ENCODE data around the gene VEZF1. TPM values are rescaled to one million over a fixed set of nuclear protein-coding genes. Genes with fewer than 3 reads are reported as not detected.

VEZF1 gene
- total and polyA plus RNA-seq, 2 experiments from 2014 or later: 20.9 to 57.3 TPM

- Histone ChIP-seq H2AFZ (no peak overlapping the region), H3K4me2 (peak overlapping the region; percentile 8), H3K27ac (peak overlapping the region; percentile 22), H3K4me3 (no peak overlapping the region), H3K27me3 (no peaks in the 10 kb centered on the region), H3K9me2 (replicated peaks; ENCODE audit: insufficient read depth) (no peaks in the 10 kb centered on the region), H4K20me1 (ENCODE audit: insufficient read depth, poor library complexity, severe bottlenecking) (peaks cover 3% of the 10 kb centered on the region), H3K36me3 (replicated peaks; ENCODE audit: insufficient read depth, low read depth) (no peaks in the 10 kb centered on the region), H3K9me3 (ENCODE audit: low read depth) (no peaks in the 10 kb centered on the region), H3K79me2 (peaks cover 46% of the 10 kb centered on the region), H3K4me1 (ENCODE audit: insufficient read depth) (peaks cover 41% of the 10 kb centered on the region)
- TF ChIP-seq, protein P1, sequence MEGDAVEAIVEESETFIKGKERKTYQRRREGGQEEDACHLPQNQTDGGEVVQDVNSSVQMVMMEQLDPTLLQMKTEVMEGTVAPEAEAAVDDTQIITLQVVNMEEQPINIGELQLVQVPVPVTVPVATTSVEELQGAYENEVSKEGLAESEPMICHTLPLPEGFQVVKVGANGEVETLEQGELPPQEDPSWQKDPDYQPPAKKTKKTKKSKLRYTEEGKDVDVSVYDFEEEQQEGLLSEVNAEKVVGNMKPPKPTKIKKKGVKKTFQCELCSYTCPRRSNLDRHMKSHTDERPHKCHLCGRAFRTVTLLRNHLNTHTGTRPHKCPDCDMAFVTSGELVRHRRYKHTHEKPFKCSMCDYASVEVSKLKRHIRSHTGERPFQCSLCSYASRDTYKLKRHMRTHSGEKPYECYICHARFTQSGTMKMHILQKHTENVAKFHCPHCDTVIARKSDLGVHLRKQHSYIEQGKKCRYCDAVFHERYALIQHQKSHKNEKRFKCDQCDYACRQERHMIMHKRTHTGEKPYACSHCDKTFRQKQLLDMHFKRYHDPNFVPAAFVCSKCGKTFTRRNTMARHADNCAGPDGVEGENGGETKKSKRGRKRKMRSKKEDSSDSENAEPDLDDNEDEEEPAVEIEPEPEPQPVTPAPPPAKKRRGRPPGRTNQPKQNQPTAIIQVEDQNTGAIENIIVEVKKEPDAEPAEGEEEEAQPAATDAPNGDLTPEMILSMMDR (IDR thresholded peaks at IDR 0.05; ENCODE audit: poor library complexity): no peak
- TF ChIP-seq EZH2 (IDR thresholded peaks at IDR 0.05; ENCODE audit: borderline replicate concordance) (no peak), EZH2phosphoT487 (IDR thresholded peaks at IDR 0.05; ENCODE audit: low read depth, severe bottlenecking, unreplicated experiment) (no peak)
- DNase-seq (ENCODE audit: low spot score): no peak
- 70% methylated on average over 7 of the region's 7 CpGs for WGBS (ENCODE audit: low lambda C conversion rate, missing lambda C conversion rate)
These were observed 61.4 kb downstream of the VEZF1 start for GRCh38 chr17:57926723-57927047.

- no peak overlapping the region for H3K27ac ChIP-seq
- no peaks in the 10 kb centered on the region for H3K9me3 ChIP-seq (ENCODE audit: low read depth)
- H4K20me1 ChIP-seq (ENCODE audit: insufficient read depth, poor library complexity, severe bottlenecking): peaks cover 3% of the 10 kb centered on the region
- peaks cover 39% of the 10 kb centered on the region for H3K79me2 ChIP-seq
- no peak overlapping the region for H3K4me3 ChIP-seq
- no peaks in the 10 kb centered on the region for H3K9me2 ChIP-seq (replicated peaks; ENCODE audit: insufficient read depth)
- no peaks in the 10 kb centered on the region for H3K36me3 ChIP-seq (replicated peaks; ENCODE audit: insufficient read depth, low read depth)
- no peaks in the 10 kb centered on the region for H3K27me3 ChIP-seq
- DNase-seq (ENCODE audit: low spot score): no peak
- TF ChIP-seq, protein P1 (IDR thresholded peaks at IDR 0.05; ENCODE audit: poor library complexity): no peak
- TF ChIP-seq EZH2phosphoT487 (IDR thresholded peaks at IDR 0.05; ENCODE audit: low read depth, severe bottlenecking, unreplicated experiment): no peak
- no peak for TF ChIP-seq EZH2 (IDR thresholded peaks at IDR 0.05; ENCODE audit: borderline replicate concordance)
- no peak overlapping the region for H3K4me2 ChIP-seq
- 74% methylated on average over 9 of the region's 9 CpGs for WGBS (ENCODE audit: low lambda C conversion rate, missing lambda C conversion rate)
- H2AFZ ChIP-seq: no peak overlapping the region
- H3K4me1 ChIP-seq (ENCODE audit: insufficient read depth): peaks cover 48% of the 10 kb centered on the region
These were observed 62.6 kb downstream of the VEZF1 start for GRCh38 chr17:57925361-57925990.

- 91% methylated on average over 4 of the region's 4 CpGs for WGBS (ENCODE audit: low lambda C conversion rate, missing lambda C conversion rate)
- H2AFZ ChIP-seq: no peak overlapping the region
- no peaks in the 10 kb centered on the region for H3K9me3 ChIP-seq (ENCODE audit: low read depth)
- TF ChIP-seq, protein P1 (IDR thresholded peaks at IDR 0.05; ENCODE audit: poor library complexity): no peak
- TF ChIP-seq EZH2 (IDR thresholded peaks at IDR 0.05; ENCODE audit: borderline replicate concordance): no peak
- TF ChIP-seq EZH2phosphoT487 (IDR thresholded peaks at IDR 0.05; ENCODE audit: low read depth, severe bottlenecking, unreplicated experiment): no peak
- H3K36me3 ChIP-seq (replicated peaks; ENCODE audit: insufficient read depth, low read depth): no peaks in the 10 kb centered on the region
- no peak overlapping the region for H3K4me3 ChIP-seq
- H3K27ac ChIP-seq: no peak overlapping the region
- H3K4me1 ChIP-seq (ENCODE audit: insufficient read depth): peaks cover 48% of the 10 kb centered on the region
- H3K9me2 ChIP-seq (replicated peaks; ENCODE audit: insufficient read depth): no peaks in the 10 kb centered on the region
- no peak overlapping the region for H3K4me2 ChIP-seq
- H3K27me3 ChIP-seq: no peaks in the 10 kb centered on the region
- peaks cover 40% of the 10 kb centered on the region for H3K79me2 ChIP-seq
- DNase-seq (ENCODE audit: low spot score): no peak
- peaks cover 3% of the 10 kb centered on the region for H4K20me1 ChIP-seq (ENCODE audit: insufficient read depth, poor library complexity, severe bottlenecking)
These were observed 63.4 kb downstream of the VEZF1 start for GRCh38 chr17:57924677-57925076.

Small RNA genes within 50 kb of the gene (small RNA-seq; reads per million reads assigned to genes)
- not detected for gene AC015813.4

Other genes starting within 250 kb of the VEZF1 start
- not detected in 2 replicates for gene CCDC182, start 243.0 kb downstream of the VEZF1 start, total RNA-seq
- gene CCDC182, start 243.0 kb downstream of the VEZF1 start, polyA plus RNA-seq: not detected in 2 replicates
- 21.9 and 35.1 TPM in 2 replicates for gene MRPS23, start 138.2 kb downstream of the VEZF1 start, total RNA-seq
- gene MRPS23, start 138.2 kb downstream of the VEZF1 start, polyA plus RNA-seq: 44.2 and 50.4 TPM in 2 replicates
- 9.3 and 11.6 TPM in 2 replicates for gene CUEDC1, start 32.8 kb downstream of the VEZF1 start, total RNA-seq
- 23.3 and 27.4 TPM in 2 replicates for gene CUEDC1, start 32.8 kb downstream of the VEZF1 start, polyA plus RNA-seq
- 175 and 189 TPM in 2 replicates for gene SRSF1, start 19.0 kb upstream of the VEZF1 start, total RNA-seq
- gene SRSF1, start 19.0 kb upstream of the VEZF1 start, polyA plus RNA-seq: 98.3 and 107 TPM in 2 replicates
- gene DYNLL2, start 95.2 kb upstream of the VEZF1 start, total RNA-seq: 19.0 and 23.2 TPM in 2 replicates
- gene DYNLL2, start 95.2 kb upstream of the VEZF1 start, polyA plus RNA-seq: 2.2 and 2.7 TPM in 2 replicates
- not detected in 2 replicates for gene OR4D1, start 160.1 kb upstream of the VEZF1 start, total RNA-seq
- not detected in 2 replicates for gene OR4D1, start 160.1 kb upstream of the VEZF1 start, polyA plus RNA-seq
- not detected in 2 replicates for gene OR4D2, start 178.7 kb upstream of the VEZF1 start, total RNA-seq
- gene OR4D2, start 178.7 kb upstream of the VEZF1 start, polyA plus RNA-seq: not detected in 2 replicates
- not detected in 2 replicates for gene EPX, start 204.5 kb upstream of the VEZF1 start, total RNA-seq
- not detected in 2 replicates for gene EPX, start 204.5 kb upstream of the VEZF1 start, polyA plus RNA-seq
- gene MKS1, start 231.0 kb upstream of the VEZF1 start, total RNA-seq: 10.5 and 14.2 TPM in 2 replicates
- 11.9 and 15.6 TPM in 2 replicates for gene MKS1, start 231.0 kb upstream of the VEZF1 start, polyA plus RNA-seq